ENCODE results near the gene SPDYC.

The SPDYC gene

GRCh38 chr11:65189191-65189590 lies 19.2 kb downstream of the SPDYC start:
- TF ChIP-seq, protein P1, sequence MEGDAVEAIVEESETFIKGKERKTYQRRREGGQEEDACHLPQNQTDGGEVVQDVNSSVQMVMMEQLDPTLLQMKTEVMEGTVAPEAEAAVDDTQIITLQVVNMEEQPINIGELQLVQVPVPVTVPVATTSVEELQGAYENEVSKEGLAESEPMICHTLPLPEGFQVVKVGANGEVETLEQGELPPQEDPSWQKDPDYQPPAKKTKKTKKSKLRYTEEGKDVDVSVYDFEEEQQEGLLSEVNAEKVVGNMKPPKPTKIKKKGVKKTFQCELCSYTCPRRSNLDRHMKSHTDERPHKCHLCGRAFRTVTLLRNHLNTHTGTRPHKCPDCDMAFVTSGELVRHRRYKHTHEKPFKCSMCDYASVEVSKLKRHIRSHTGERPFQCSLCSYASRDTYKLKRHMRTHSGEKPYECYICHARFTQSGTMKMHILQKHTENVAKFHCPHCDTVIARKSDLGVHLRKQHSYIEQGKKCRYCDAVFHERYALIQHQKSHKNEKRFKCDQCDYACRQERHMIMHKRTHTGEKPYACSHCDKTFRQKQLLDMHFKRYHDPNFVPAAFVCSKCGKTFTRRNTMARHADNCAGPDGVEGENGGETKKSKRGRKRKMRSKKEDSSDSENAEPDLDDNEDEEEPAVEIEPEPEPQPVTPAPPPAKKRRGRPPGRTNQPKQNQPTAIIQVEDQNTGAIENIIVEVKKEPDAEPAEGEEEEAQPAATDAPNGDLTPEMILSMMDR (IDR thresholded peaks at IDR 0.05): no peak
- H3K36me3 ChIP-seq: peaks cover 84% of the 10 kb centered on the region
- no peaks in the 10 kb centered on the region for H3K27me3 ChIP-seq

GRCh38 chr11:65194564-65194963 lies 24.5 kb downstream of the SPDYC start:
- TF ChIP-seq, protein P1 (IDR thresholded peaks at IDR 0.05): no peak
- no peaks in the 10 kb centered on the region for H3K9me3 ChIP-seq
- peak overlapping the region; percentile 46 for H3K27ac ChIP-seq
- peaks cover 0 to 8% of the 10 kb centered on the region in 2 experiments for H3K4me1 ChIP-seq (ENCODE audit: control insufficient read depth in 1 of 2, insufficient read depth in 1 of 2, low read depth in 1 of 2, low read length in 1 of 2)
- peaks cover 63% of the 10 kb centered on the region for H3K36me3 ChIP-seq
- no peak overlapping the region for H3K4me3 ChIP-seq (ENCODE audit: low read depth in 1 of 2, low read length in 1 of 2)
- no peaks in the 10 kb centered on the region for H3K27me3 ChIP-seq

More at GRCh38 chr11:65189191-65189590, 19.2 kb downstream of the SPDYC start:
- peaks cover 0 to under 1% of the 10 kb centered on the region in 2 experiments for H3K4me1 ChIP-seq (ENCODE audit: control insufficient read depth in 1 of 2, insufficient read depth in 1 of 2, low read depth in 1 of 2, low read length in 1 of 2)
- no peak overlapping the region for H3K27ac ChIP-seq
- H3K9me3 ChIP-seq: no peaks in the 10 kb centered on the region
- no peak overlapping the region for H3K4me3 ChIP-seq (ENCODE audit: low read depth in 1 of 2, low read length in 1 of 2)

DNA sequence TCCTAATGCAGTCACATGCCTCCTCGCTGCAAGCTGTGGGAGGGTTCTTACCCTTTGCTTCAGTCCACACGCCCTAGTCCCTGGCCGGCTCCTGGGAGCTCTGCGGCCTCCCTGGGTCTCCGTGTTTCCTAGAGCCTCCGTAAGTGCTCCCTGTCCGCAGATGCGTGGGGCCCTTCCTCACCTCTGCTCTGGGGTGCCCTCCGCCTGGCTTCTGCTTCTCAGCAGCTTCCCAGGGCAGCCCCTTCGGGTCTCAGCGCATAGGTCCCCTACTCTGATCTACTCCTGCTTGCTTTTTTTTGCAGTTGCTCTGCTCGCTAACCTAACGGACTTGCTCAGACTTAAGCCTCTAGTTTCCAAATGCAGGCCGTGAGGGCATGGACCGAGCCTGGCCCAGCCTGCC lies 34.1 kb downstream of the SPDYC start:
- TF ChIP-seq, protein P1 (IDR thresholded peaks at IDR 0.05): no peak
- H3K27me3 ChIP-seq: no peaks in the 10 kb centered on the region
- no peak overlapping the region for H3K4me3 ChIP-seq (ENCODE audit: low read depth in 1 of 2, low read length in 1 of 2)
- H3K36me3 ChIP-seq: peaks cover 85% of the 10 kb centered on the region
- no peaks in the 10 kb centered on the region for H3K9me3 ChIP-seq
- H3K27ac ChIP-seq: no peak overlapping the region
- peaks cover 12 to 18% of the 10 kb centered on the region in 2 experiments for H3K4me1 ChIP-seq (ENCODE audit: control insufficient read depth in 1 of 2, insufficient read depth in 1 of 2, low read depth in 1 of 2, low read length in 1 of 2)

DNA sequence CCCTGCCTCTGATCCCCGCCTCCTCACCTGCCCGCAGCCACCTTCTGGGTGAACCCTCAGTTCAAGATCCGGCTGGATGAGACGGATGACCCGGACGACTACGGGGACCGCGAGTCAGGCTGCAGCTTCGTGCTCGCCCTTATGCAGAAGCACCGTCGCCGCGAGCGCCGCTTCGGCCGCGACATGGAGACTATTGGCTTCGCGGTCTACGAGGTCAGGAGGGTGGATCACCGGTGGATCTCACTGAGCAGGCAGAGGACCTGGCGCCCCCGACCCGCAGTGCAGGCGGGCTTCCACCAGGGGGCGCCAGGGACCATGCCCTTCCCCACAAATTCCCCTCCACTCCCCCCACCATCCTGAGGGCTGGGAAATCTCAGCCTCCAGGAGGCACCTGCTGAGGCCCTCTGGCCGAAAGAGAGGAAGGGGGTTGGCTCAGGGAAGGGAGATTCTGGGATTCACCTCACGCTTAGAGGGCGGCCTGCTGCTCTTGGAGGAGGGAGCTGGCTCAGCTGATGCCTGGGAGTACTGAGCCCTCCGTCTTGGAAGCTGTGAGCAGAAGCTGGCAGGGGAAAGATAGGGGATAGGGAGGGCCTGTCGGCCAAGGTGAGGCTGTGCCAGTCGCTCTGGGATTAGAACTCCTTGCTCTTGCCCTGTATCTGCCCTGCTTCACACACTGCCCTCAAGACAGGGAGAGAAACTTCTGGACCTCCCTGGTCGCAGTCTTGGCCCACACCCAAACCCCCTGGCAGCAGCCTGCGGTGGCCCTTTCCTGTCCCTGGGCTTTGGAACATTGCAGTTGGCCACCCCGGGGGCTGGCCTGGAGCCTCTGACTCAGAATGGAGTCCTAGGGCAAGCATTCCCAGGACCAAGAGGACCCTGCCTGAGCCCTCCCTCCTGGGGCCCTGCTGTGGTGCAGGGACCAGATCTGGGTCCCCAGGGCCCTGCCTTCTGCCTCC lies 34.9 kb downstream of the SPDYC start:
- TF ChIP-seq, protein P1 (IDR thresholded peaks at IDR 0.05): peak; percentile 84
- H3K4me1 ChIP-seq (ENCODE audit: control insufficient read depth in 1 of 2, insufficient read depth in 1 of 2, low read depth in 1 of 2, low read length in 1 of 2): peaks cover 15 to 22% of the 10 kb centered on the region in 2 experiments
- no peaks in the 10 kb centered on the region for H3K27me3 ChIP-seq
- no peaks in the 10 kb centered on the region for H3K9me3 ChIP-seq
- peaks cover 90% of the 10 kb centered on the region for H3K36me3 ChIP-seq
- no peak overlapping the region for H3K27ac ChIP-seq
- no peak overlapping the region for H3K4me3 ChIP-seq (ENCODE audit: low read depth in 1 of 2, low read length in 1 of 2)

GRCh38 chr11:65205602-65205967 lies 35.6 kb downstream of the SPDYC start:
- peaks cover 15 to 22% of the 10 kb centered on the region in 2 experiments for H3K4me1 ChIP-seq (ENCODE audit: control insufficient read depth in 1 of 2, insufficient read depth in 1 of 2, low read depth in 1 of 2, low read length in 1 of 2)
- H3K36me3 ChIP-seq: peaks cover 90% of the 10 kb centered on the region
- no peaks in the 10 kb centered on the region for H3K9me3 ChIP-seq
- H3K27me3 ChIP-seq: no peaks in the 10 kb centered on the region
- H3K4me3 ChIP-seq (ENCODE audit: low read depth in 1 of 2, low read length in 1 of 2): no peak overlapping the region
- H3K27ac ChIP-seq: no peak overlapping the region
- TF ChIP-seq, protein P1 (IDR thresholded peaks at IDR 0.05): no peak

Data from neutrophil (primary cell).